GM19099 (cell line): ENCODE data around the gene STX16.

ENCODE experiments used
- POLR2A ChIP-seq: IDR thresholded peaks from 3 replicates; pipeline ENCODE4 v1.6.1; 2011; ENCODE audit warnings: low read depth; ENCODE audit not compliant: insufficient read length; ENCODE audit errors: extremely low read depth

The STX16 gene

GRCh38 chr20:58670659-58671058, 19.6 kb downstream of the STX16 start:
- no peak for TF ChIP-seq POLR2A

GRCh38 chr20:58673119-58673518, 22.0 kb downstream of the STX16 start:
- TF ChIP-seq POLR2A, result no peak

GRCh38 chr20:58675146-58675584, 24.1 kb downstream of the STX16 start:
- TF ChIP-seq POLR2A, result no peak

- TF ChIP-seq POLR2A, result no peak
These were observed 24.6 kb downstream of the STX16 start for GRCh38 chr20:58675641-58676040.

GRCh38 chr20:58676161-58676560, 25.1 kb downstream of the STX16 start:
- TF ChIP-seq POLR2A, result no peak

- no peak for TF ChIP-seq POLR2A
These were observed 26.1 kb downstream of the STX16 start for GRCh38 chr20:58677079-58677604.

GRCh38 chr20:58677808-58678207, 26.7 kb downstream of the STX16 start:
- no peak for TF ChIP-seq POLR2A

GRCh38 chr20:58678806-58679205, 27.7 kb downstream of the STX16 start:
- no peak for TF ChIP-seq POLR2A

- no peak for TF ChIP-seq POLR2A
These were observed 31.8 kb downstream of the STX16 start for GRCh38 chr20:58682656-58683531.

- TF ChIP-seq POLR2A, result no peak
These were observed 33.2 kb downstream of the STX16 start for GRCh38 chr20:58684291-58684690.

GRCh38 chr20:58685988-58686387, 34.9 kb downstream of the STX16 start:
- TF ChIP-seq POLR2A, result no peak

GRCh38 chr20:58688414-58688813, 37.3 kb downstream of the STX16 start:
- TF ChIP-seq POLR2A, result no peak

GRCh38 chr20:58688840-58689239, 37.8 kb downstream of the STX16 start:
- no peak for TF ChIP-seq POLR2A

- TF ChIP-seq POLR2A, result no peak
These were observed 39.5 kb downstream of the STX16 start for GRCh38 chr20:58690396-58691135.

- no peak for TF ChIP-seq POLR2A
These were observed 40.9 kb downstream of the STX16 start for GRCh38 chr20:58691773-58692578.
